Thyroid gland (tissue), 4 donors: Measurements from ENCODE around the gene SOD3.

Experiments used
- CTCF ChIP-seq, 6 experiments: fragments of 200-600 bp in 3 of 6; fragments of 450-650 bp in 3 of 6; sonication (generic) in 3 of 6; IDR thresholded peaks; one replicate each; pipeline ENCODE4 v1.5.1; 2016 to 2019; ENCODE audit warnings: antibody characterized with exemption in 6 of 6, mild to moderate bottlenecking in 2 of 6, inconsistent platforms in 1 of 6, moderate library complexity in 1 of 6
- POLR2A ChIP-seq, 2 donors: fragments of 450-650 bp; IDR thresholded peaks; one replicate each; pipeline ENCODE4 v1.6.1; 2017; ENCODE audit warnings: antibody characterized with exemption in 2 of 2, mild to moderate bottlenecking in 2 of 2, moderate library complexity in 1 of 2

- no peak for TF ChIP-seq CTCF (IDR thresholded peaks at IDR 0.05)
- no peak for TF ChIP-seq POLR2A (IDR thresholded peaks at IDR 0.05)
Measured at GRCh38 chr4:24775032-24775605, 20.3 kb upstream of the SOD3 start.
